ENCODE data around the gene ANKLE2. TPM values are rescaled to one million over a fixed set of nuclear protein-coding genes. Genes with fewer than 3 reads are reported as not detected.

Gene ANKLE2
- total and polyA plus RNA-seq, 10 of the 15 experiments (the other 5 are each of a cell fraction or from before 2014, with no cell fraction given) = 4.3 to 89.4 (median 53.0) TPM

DNA sequence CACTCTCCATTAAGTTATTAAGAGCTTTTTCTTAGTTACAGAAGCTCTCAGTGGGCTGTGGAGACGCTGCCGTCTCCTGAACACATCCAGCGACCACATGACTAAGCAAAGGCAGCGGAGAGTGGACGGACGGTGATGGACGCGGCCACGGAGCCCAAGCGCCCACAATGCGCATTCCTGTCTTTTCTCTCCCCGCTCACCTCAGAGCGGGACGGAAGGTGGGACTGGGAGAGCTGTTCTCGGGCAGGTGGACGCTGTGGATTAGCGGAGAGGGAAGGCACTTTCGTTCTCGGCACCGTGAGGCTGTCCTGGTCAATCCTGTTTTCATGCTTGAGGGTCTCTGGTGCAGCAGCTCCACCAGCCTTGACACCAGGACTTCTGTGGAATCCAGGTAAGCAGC lies 2.6 kb upstream of the ANKLE2 start:
- in situ Hi-C loops (cut with MboI) = no loop called here
- no peak overlapping the region for H2AFZ ChIP-seq (ENCODE audit: control insufficient read depth, low read depth, low read length)
- WGBS (ENCODE audit: insufficient coverage, insufficient replicate concordance, low lambda C conversion rate, missing lambda C conversion rate) = 99% methylated on average over 20 of the region's 20 CpGs
- ChIA-PET RAD21 (ENCODE audit: unreplicated experiment) (no interaction called here), CTCF (no interaction called here), SMC1A (ENCODE audit: uncharacterized antibody, unreplicated experiment) (no interaction called here), POLR2A (interaction anchor here (1.4 kb wide), 1 partner anchor 9 kb away, joined by 3 read pairs; no protein-coding TSS in a partner anchor)
- peaks cover under 1% of the 10 kb centered on the region; the same call in 1 of the 3 replicates for H3K9me3 ChIP-seq (replicated peaks; ENCODE audit: control insufficient read depth, insufficient read depth, low read length)
- no peak overlapping the region for H3K9ac ChIP-seq (ENCODE audit: control insufficient read depth, insufficient read depth, low read length)
- no peak for TF ChIP-seq RELA (IDR thresholded peaks at IDR 0.05; ENCODE audit: borderline replicate concordance, partially characterized antibody)
- TF ChIP-seq HDAC6 (IDR thresholded peaks at IDR 0.05; ENCODE audit: unreplicated experiment) = no peak
- no peak for TF ChIP-seq FOXM1 (IDR thresholded peaks at IDR 0.05; ENCODE audit: low read depth, low read length)
- FAIRE-seq (no peak), DNase-seq (ENCODE audit: low read depth, low spot score) (no peak), ATAC-seq (no peak)
- no TSS peak for BruUV-seq (replicated peaks)
- peaks cover 28% of the 10 kb centered on the region for H3K79me2 ChIP-seq (ENCODE audit: control insufficient read depth, insufficient read depth, low read length)
- H4K20me1 ChIP-seq (ENCODE audit: control insufficient read depth, insufficient read depth) = no peaks in the 10 kb centered on the region
- no peak overlapping the region for H3K4me2 ChIP-seq (ENCODE audit: control insufficient read depth, insufficient read depth)
- peaks cover 17% of the 10 kb centered on the region for H3K4me1 ChIP-seq (ENCODE audit: control insufficient read depth, insufficient read depth, low read length)
- H3K27me3 ChIP-seq (replicated peaks in 1 of 2; ENCODE audit: control insufficient read depth in 2 of 2, insufficient read depth in 2 of 2, low read length in 1 of 2) = no peaks in the 10 kb centered on the region
- intact Hi-C loops (cut with micrococcal nuclease; ENCODE audit: unreplicated experiment) = loop anchor here (5.0 kb wide), 1 partner anchor 318 kb away; the partner anchor contains the start of gene ZNF140
- no peak overlapping the region for H3K4me3 ChIP-seq
- no peaks in the 10 kb centered on the region for H3K36me3 ChIP-seq (ENCODE audit: control insufficient read depth in 2 of 2, insufficient read depth in 2 of 2, low read length in 1 of 2)
- no peak overlapping the region for H3K27ac ChIP-seq (ENCODE audit: control insufficient read depth, insufficient read depth)

DNA sequence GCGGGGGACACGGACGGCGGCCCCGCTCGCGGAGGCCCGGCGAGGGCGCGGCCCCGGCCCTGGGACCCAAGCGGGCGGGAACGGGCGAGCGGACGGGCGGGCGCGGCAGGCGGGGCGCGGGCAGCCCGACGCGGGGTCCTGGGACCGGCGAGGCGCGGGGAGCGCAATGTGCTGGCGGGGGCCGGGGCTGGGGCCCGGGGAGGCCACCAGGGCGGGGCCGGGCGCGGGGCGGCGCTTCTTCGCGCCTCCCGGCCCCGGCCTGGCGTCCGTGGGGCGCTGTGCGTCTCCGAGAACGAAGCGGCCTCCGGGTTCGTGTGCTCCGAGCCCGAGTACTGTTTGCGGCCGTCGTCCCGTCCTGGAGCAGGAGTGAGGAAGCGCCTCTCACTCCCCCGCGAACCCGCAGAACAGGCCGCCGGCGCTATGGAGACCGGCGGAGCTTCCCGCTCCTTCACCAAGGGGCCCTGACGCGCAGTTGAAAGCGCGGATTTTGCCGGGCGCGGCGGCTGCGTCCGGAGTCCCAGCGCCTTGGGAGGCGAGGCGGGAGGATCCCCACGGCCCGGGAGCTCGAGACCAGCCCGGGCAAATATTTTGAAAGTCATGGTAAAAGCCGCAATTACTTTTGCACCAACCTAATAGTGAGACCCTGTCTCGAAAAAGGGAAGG lies 420 bp upstream of the ANKLE2 start:
- ATAC-seq (peak; percentile 90), DNase-seq (ENCODE audit: low read depth, low spot score) (no peak), FAIRE-seq (no peak)
- CTCF ChIA-PET = interaction anchor here (0.7 kb wide), 1 partner anchor 1543 kb away, joined by 3 read pairs; no protein-coding TSS in a partner anchor
- RAD21 ChIA-PET (ENCODE audit: unreplicated experiment) = no interaction called here
- peaks cover 0 to 5% of the 10 kb centered on the region in 2 experiments; a peak in 2 of 4 replicates for H3K36me3 ChIP-seq (ENCODE audit: control insufficient read depth in 2 of 2, insufficient read depth in 2 of 2, low read length in 1 of 2)
- H2AFZ ChIP-seq (ENCODE audit: control insufficient read depth, low read depth, low read length) = peak overlapping the region; percentile 59
- peak overlapping the region; percentile 49 for H3K4me2 ChIP-seq (ENCODE audit: control insufficient read depth, insufficient read depth)
- H3K9me3 ChIP-seq (replicated peaks; ENCODE audit: control insufficient read depth, insufficient read depth, low read length) = no peaks in the 10 kb centered on the region
- SMC1A ChIA-PET (ENCODE audit: uncharacterized antibody, unreplicated experiment) = interaction anchor here (1.0 kb wide), 1 partner anchor 9 kb away, joined by 5 read pairs; no protein-coding TSS in a partner anchor
- H3K27me3 ChIP-seq (replicated peaks in 1 of 2; ENCODE audit: control insufficient read depth in 2 of 2, insufficient read depth in 2 of 2, low read length in 1 of 2) = no peaks in the 10 kb centered on the region
- POLR2A ChIA-PET = no interaction called here
- in situ Hi-C loops (cut with MboI) (no loop called here), intact Hi-C loops (cut with micrococcal nuclease; ENCODE audit: unreplicated experiment) (loop anchor here (5.0 kb wide), 1 partner anchor 320 kb away; the partner anchor contains the start of gene ZNF140)
- H3K9ac ChIP-seq (ENCODE audit: control insufficient read depth, insufficient read depth, low read length) = peak overlapping the region; percentile 76
- BruUV-seq (replicated peaks) = no TSS peak
- H4K20me1 ChIP-seq (ENCODE audit: control insufficient read depth, insufficient read depth) = no peaks in the 10 kb centered on the region
- peaks cover 45% of the 10 kb centered on the region for H3K79me2 ChIP-seq (ENCODE audit: control insufficient read depth, insufficient read depth, low read length)
- H3K4me1 ChIP-seq (ENCODE audit: control insufficient read depth, insufficient read depth, low read length) = no peaks in the 10 kb centered on the region
- WGBS (ENCODE audit: insufficient coverage, insufficient replicate concordance, low lambda C conversion rate, missing lambda C conversion rate) = 1% methylated on average over 50 of the region's 89 CpGs
- peak overlapping the region; percentile 85 for H3K27ac ChIP-seq (ENCODE audit: control insufficient read depth, insufficient read depth)
- peak overlapping the region; percentile 89 for H3K4me3 ChIP-seq
- TF ChIP-seq MYB (IDR thresholded peaks at IDR 0.05; ENCODE audit: borderline replicate concordance, low read depth, low read length) (0 out of 2 replicates have a peak, but pooled peaks have one; percentile 50), NFYA (IDR thresholded peaks at IDR 0.05; ENCODE audit: borderline replicate concordance, low read depth, low read length) (no peak), BMI1 (IDR thresholded peaks at IDR 0.05; ENCODE audit: borderline replicate concordance) (no peak), HDGF (IDR thresholded peaks at IDR 0.05) (no peak), RELA (IDR thresholded peaks at IDR 0.05; ENCODE audit: borderline replicate concordance, partially characterized antibody) (peak; percentile 28), ATF7 (IDR thresholded peaks at IDR 0.05; ENCODE audit: low read depth) (no peak), STAT1 (conservative IDR thresholded peaks at IDR 0.05) (no peak)
- TF ChIP-seq, protein P1, sequence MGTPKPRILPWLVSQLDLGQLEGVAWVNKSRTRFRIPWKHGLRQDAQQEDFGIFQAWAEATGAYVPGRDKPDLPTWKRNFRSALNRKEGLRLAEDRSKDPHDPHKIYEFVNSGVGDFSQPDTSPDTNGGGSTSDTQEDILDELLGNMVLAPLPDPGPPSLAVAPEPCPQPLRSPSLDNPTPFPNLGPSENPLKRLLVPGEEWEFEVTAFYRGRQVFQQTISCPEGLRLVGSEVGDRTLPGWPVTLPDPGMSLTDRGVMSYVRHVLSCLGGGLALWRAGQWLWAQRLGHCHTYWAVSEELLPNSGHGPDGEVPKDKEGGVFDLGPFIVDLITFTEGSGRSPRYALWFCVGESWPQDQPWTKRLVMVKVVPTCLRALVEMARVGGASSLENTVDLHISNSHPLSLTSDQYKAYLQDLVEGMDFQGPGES (IDR thresholded peaks at IDR 0.05) = no peak
- TF ChIP-seq, protein P2, sequence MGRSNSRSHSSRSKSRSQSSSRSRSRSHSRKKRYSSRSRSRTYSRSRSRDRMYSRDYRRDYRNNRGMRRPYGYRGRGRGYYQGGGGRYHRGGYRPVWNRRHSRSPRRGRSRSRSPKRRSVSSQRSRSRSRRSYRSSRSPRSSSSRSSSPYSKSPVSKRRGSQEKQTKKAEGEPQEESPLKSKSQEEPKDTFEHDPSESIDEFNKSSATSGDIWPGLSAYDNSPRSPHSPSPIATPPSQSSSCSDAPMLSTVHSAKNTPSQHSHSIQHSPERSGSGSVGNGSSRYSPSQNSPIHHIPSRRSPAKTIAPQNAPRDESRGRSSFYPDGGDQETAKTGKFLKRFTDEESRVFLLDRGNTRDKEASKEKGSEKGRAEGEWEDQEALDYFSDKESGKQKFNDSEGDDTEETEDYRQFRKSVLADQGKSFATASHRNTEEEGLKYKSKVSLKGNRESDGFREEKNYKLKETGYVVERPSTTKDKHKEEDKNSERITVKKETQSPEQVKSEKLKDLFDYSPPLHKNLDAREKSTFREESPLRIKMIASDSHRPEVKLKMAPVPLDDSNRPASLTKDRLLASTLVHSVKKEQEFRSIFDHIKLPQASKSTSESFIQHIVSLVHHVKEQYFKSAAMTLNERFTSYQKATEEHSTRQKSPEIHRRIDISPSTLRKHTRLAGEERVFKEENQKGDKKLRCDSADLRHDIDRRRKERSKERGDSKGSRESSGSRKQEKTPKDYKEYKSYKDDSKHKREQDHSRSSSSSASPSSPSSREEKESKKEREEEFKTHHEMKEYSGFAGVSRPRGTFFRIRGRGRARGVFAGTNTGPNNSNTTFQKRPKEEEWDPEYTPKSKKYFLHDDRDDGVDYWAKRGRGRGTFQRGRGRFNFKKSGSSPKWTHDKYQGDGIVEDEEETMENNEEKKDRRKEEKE (IDR thresholded peaks at IDR 0.05) = no peak
